Activated CD8-positive, alpha-beta T cell treated with anti-CD3 and anti-CD28 coated beads for 36 hours (primary cell): ENCODE measurements around the gene HNRNPA0. TPM values are rescaled to one million over a fixed set of nuclear protein-coding genes. Genes with fewer than 3 reads are reported as not detected.

Source experiments
- ATAC-seq: fragments of 200-7000 bp; cut with Tn5 transposase; one replicate; pipeline ENCODE4 v1.10.0; 2021; ENCODE audit warnings: mild to moderate bottlenecking, moderate library complexity
- CTCF ChIA-PET: fragments of 350-600 bp; sonication (Branson Sonifier 250); formaldehyde crosslinking; loops from one replicate; lab custom pipeline; 2021; ENCODE audit warnings: antibody characterized with exemption; lab: Charles Lee
- POLR2A ChIA-PET: fragments of 350-600 bp; sonication (Branson Sonifier 250); formaldehyde crosslinking; loops from one replicate; lab custom pipeline; 2021; ENCODE audit warnings: antibody characterized with exemption; lab: Charles Lee
- DNase-seq: peaks from one replicate; pipeline ENCODE4 v3.0.0-alpha.2; 2020
- H3K27ac Mint-ChIP-seq: one replicate; pipeline ENCODE4 v1.8.0; 2021; ENCODE audit warnings: mild to moderate bottlenecking, mixed read lengths
- H3K27me3 Mint-ChIP-seq: one replicate; pipeline ENCODE4 v1.8.0; 2021; ENCODE audit warnings: mixed read lengths
- H3K36me3 Mint-ChIP-seq: one replicate; pipeline ENCODE4 v1.8.0; 2021; ENCODE audit warnings: low read depth, mixed read lengths
- H3K4me1 Mint-ChIP-seq: one replicate; pipeline ENCODE4 v1.8.0; 2021; ENCODE audit warnings: low read depth, mixed read lengths
- H3K4me3 Mint-ChIP-seq: one replicate; pipeline ENCODE4 v1.8.0; 2021; ENCODE audit warnings: mild to moderate bottlenecking, moderate library complexity, mixed read lengths
- H3K9me3 Mint-ChIP-seq: one replicate; pipeline ENCODE4 v1.8.0; 2021; ENCODE audit warnings: mixed read lengths
- CTCF ChIP-seq: fragments of 200-600 bp; IDR thresholded peaks from one replicate; pipeline ENCODE4 v1.8.0; 2022; ENCODE audit warnings: antibody characterized with exemption, mild to moderate bottlenecking
- intact Hi-C: fragments of 100-400 bp; cut with micrococcal nuclease; formaldehyde crosslinking; loops from one replicate; pipeline ENCODE4 v1.10.0; 2022
- total RNA-seq, 2 experiments: library from RNA; stranded (reverse); gene quantifications; one replicate each; pipeline ENCODE4 v1.2.3, GENCODE V29; 2021

HNRNPA0 gene
- total RNA-seq, 2 experiments from 2014 or later, result 32.8 to 33.1 TPM

GRCh38 chr5:137724251-137724650, 29.9 kb downstream of the HNRNPA0 start:
- no peak for ATAC-seq
- Mint-ChIP-seq H3K27me3 (no peaks in the 10 kb centered on the region), H3K27ac (no peak overlapping the region), H3K9me3 (no peaks in the 10 kb centered on the region), H3K4me1 (peaks cover 5% of the 10 kb centered on the region), H3K36me3 (peaks cover 4% of the 10 kb centered on the region), H3K4me3 (no peak overlapping the region)
- no peak for TF ChIP-seq CTCF
- CTCF ChIA-PET, result interaction anchor here (1.6 kb wide), 1 partner anchor 64 kb away, joined by 4 read pairs; no protein-coding TSS in a partner anchor
- DNase-seq, result no peak
- POLR2A ChIA-PET, result no interaction called here
- intact Hi-C loops, result no loop called here

GRCh38 chr5:137718611-137719010, 35.6 kb downstream of the HNRNPA0 start:
- no peak for TF ChIP-seq CTCF
- peaks cover 2% of the 10 kb centered on the region for H3K9me3 Mint-ChIP-seq
- H3K36me3 Mint-ChIP-seq, result peaks cover 24% of the 10 kb centered on the region
- no peak overlapping the region for H3K27ac Mint-ChIP-seq
- H3K4me3 Mint-ChIP-seq, result no peak overlapping the region
- intact Hi-C loops, result no loop called here
- H3K4me1 Mint-ChIP-seq, result peaks cover 5% of the 10 kb centered on the region
- H3K27me3 Mint-ChIP-seq, result no peaks in the 10 kb centered on the region
- ATAC-seq (no peak), DNase-seq (no peak)
- ChIA-PET POLR2A (no interaction called here), CTCF (interaction anchor here (1.3 to 3.5 kb wide), 4 partner anchors 18 to 58 kb away, joined by 3 to 16 read pairs (median 4); no protein-coding TSS in a partner anchor)

GRCh38 chr5:137716337-137716736, 37.8 kb downstream of the HNRNPA0 start:
- H3K4me3 Mint-ChIP-seq, result no peak overlapping the region
- H3K27ac Mint-ChIP-seq, result no peak overlapping the region
- ChIA-PET POLR2A (interaction anchor here (0.6 kb wide), 1 partner anchor 63 kb away, joined by 3 read pairs; no protein-coding TSS in a partner anchor), CTCF (no interaction called here)
- intact Hi-C loops, result no loop called here
- no peaks in the 10 kb centered on the region for H3K27me3 Mint-ChIP-seq
- no peak for TF ChIP-seq CTCF
- peaks cover 6% of the 10 kb centered on the region for H3K9me3 Mint-ChIP-seq
- peaks cover 32% of the 10 kb centered on the region for H3K36me3 Mint-ChIP-seq
- peaks cover 3% of the 10 kb centered on the region for H3K4me1 Mint-ChIP-seq
- ATAC-seq (no peak), DNase-seq (no peak)

GRCh38 chr5:137715456-137715855, 38.7 kb downstream of the HNRNPA0 start:
- peaks cover 2% of the 10 kb centered on the region for H3K4me1 Mint-ChIP-seq
- CTCF ChIA-PET, result interaction anchor here (0.7 kb wide), 1 partner anchor 27 kb away, joined by 3 read pairs; no protein-coding TSS in a partner anchor

More at GRCh38 chr5:137715456-137715855, 38.7 kb downstream of the HNRNPA0 start:
- H3K36me3 Mint-ChIP-seq, result peaks cover 32% of the 10 kb centered on the region
- no peak for ATAC-seq
- no peak overlapping the region for H3K27ac Mint-ChIP-seq
- TF ChIP-seq CTCF, result no peak
- H3K27me3 Mint-ChIP-seq, result no peaks in the 10 kb centered on the region
- intact Hi-C loops, result no loop called here
- H3K9me3 Mint-ChIP-seq, result peaks cover 6% of the 10 kb centered on the region
- no peak overlapping the region for H3K4me3 Mint-ChIP-seq
- DNase-seq, result no peak
- POLR2A ChIA-PET, result interaction anchor here (0.8 kb wide), 1 partner anchor 38 kb away, joined by 3 read pairs; no protein-coding TSS in a partner anchor
